ENCODE results near the gene TRIM66. TPM values are rescaled to one million over a fixed set of nuclear protein-coding genes. Genes with fewer than 3 reads are reported as not detected.

TRIM66 gene
- polyA plus RNA-seq, 3 donors: 0.04 to 12.0 (median 0.47) TPM

DNA sequence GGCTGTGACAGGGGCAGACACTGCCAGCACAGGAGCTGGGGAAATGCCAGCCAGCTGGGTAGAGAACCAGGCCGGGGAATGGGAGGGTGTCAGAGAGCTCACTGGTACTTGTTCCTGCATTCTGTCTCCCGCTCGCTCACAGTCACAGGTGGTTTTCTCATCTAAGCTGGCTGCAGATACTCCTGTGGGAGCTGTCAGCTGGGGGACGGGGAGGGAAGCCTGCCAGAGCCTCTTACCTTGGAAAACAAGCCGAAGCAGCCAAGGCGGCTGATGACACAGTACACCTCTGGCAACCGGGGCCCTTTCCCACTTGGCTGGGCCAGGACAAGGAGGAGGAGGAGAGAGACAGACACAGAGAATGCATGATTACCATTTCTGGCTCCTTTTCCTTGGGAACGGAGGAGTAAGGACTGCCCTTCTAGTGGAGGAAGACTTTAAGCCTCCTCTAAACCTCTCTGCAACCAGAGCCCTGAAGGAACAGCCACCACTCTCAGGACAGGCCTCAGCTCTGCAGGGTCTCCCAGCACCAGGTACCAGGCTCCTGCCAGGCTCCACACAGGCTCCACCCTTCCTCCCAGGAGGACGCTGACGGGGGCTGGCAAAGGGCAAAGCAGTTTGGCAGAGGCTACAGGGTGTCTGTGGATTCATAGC, 25.2 kb upstream of the TRIM66 start:
- Histone ChIP-seq H3K36me3 (replicated peaks in 1 of 2; ENCODE audit: control insufficient read depth in 1 of 2, insufficient read depth in 2 of 2, low read length in 2 of 2) (no peaks in the 10 kb centered on the region), H3K79me2 (ENCODE audit: insufficient read depth, low read length) (no peaks in the 10 kb centered on the region), H3K4me3 (replicated peaks in 1 of 3; ENCODE audit: low read depth in 2 of 3, low read length in 3 of 3) (no peak overlapping the region), H3K27ac (ENCODE audit: low read depth in 1 of 2, low read length in 2 of 2) (no peak overlapping the region), H4K20me1 (ENCODE audit: insufficient read depth, low read length) (no peaks in the 10 kb centered on the region), H3K4me1 (ENCODE audit: control insufficient read depth in 1 of 2, insufficient read depth in 2 of 2, low read length in 2 of 2) (peaks cover 21 to 24% of the 10 kb centered on the region in 2 donors), H3K9ac (ENCODE audit: insufficient read depth, low read length, poor library complexity, severe bottlenecking) (no peak overlapping the region), H3K9me3 (replicated peaks in 1 of 2; ENCODE audit: control insufficient read depth in 1 of 2, insufficient read depth in 1 of 2, low read length in 2 of 2) (no peaks in the 10 kb centered on the region), H3K4me2 (replicated peaks; ENCODE audit: extremely low read depth, low read length, poor library complexity, severe bottlenecking) (no peak overlapping the region), H3K27me3 (ENCODE audit: control insufficient read depth in 2 of 2, insufficient read depth in 2 of 2, low read length in 2 of 2) (no peaks in the 10 kb centered on the region), H2AFZ (ENCODE audit: insufficient read depth, low read depth, low read length, poor library complexity, severe bottlenecking) (no peak overlapping the region)
- intact Hi-C loops (cut with micrococcal nuclease): no loop called here
- no peak overlapping the region for H3K4me3 Mint-ChIP-seq
- no peaks in the 10 kb centered on the region for H3K27me3 Mint-ChIP-seq (ENCODE audit: low read depth in 3 of 3)
- TF ChIP-seq, protein P1, sequence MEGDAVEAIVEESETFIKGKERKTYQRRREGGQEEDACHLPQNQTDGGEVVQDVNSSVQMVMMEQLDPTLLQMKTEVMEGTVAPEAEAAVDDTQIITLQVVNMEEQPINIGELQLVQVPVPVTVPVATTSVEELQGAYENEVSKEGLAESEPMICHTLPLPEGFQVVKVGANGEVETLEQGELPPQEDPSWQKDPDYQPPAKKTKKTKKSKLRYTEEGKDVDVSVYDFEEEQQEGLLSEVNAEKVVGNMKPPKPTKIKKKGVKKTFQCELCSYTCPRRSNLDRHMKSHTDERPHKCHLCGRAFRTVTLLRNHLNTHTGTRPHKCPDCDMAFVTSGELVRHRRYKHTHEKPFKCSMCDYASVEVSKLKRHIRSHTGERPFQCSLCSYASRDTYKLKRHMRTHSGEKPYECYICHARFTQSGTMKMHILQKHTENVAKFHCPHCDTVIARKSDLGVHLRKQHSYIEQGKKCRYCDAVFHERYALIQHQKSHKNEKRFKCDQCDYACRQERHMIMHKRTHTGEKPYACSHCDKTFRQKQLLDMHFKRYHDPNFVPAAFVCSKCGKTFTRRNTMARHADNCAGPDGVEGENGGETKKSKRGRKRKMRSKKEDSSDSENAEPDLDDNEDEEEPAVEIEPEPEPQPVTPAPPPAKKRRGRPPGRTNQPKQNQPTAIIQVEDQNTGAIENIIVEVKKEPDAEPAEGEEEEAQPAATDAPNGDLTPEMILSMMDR (IDR thresholded peaks at IDR 0.05): no peak
- WGBS (ENCODE audit: insufficient coverage): 94% methylated on average over 6 of the region's 10 CpGs
- peak overlapping the region in 1 of 7 donors; percentile 13 for H3K27ac Mint-ChIP-seq
- H3K9me3 Mint-ChIP-seq: peaks cover 0 to 5% (median 0%) of the 10 kb centered on the region in 7 donors
- H3K4me1 Mint-ChIP-seq: peaks cover 28% of the 10 kb centered on the region
- no peaks in the 10 kb centered on the region for H3K36me3 Mint-ChIP-seq
- no peak for DNase-seq

DNA sequence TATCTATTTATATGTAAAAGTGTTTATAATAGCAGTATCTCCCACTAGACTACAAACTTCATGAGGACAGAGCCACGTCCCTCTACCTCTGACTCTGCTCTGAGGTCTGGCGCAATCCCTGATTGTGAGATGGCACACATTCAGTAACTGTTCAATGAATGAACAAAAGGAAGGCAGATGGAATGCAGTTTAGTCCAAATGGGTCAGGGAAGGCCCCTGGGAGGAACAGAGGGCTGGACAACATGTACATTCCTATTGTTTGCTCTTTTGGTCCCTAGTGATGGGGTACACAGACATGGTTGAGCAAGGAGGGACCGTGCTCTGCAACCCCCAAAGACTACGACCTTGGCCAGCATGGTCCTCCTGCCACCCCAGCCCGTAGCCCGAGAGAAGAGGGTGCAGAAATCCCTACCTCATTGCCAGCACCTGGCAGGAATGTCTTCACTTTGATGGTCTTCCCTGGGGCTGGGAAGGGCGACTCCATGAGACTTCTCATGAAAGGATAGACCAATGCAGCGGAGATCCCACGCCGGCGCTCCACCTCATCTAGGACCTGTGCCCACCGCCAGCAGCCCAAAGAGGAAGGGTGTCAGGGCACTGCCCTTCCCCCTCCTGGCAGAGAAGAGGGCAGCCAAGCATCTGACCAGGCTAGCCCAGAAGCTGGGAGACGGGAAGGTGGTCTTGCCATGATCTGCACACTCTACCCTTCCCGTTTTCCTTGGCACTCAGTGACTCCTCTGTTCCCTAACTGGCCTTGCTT, 24.4 kb upstream of the TRIM66 start:
- TF ChIP-seq, protein P1 (IDR thresholded peaks at IDR 0.05): no peak
- Mint-ChIP-seq H3K4me1 (peaks cover 23% of the 10 kb centered on the region), H3K9me3 (peaks cover 0 to 5% (median 0%) of the 10 kb centered on the region in 7 donors), H3K27ac (no peak overlapping the region), H3K4me3 (no peak overlapping the region), H3K27me3 (ENCODE audit: low read depth in 3 of 3) (no peaks in the 10 kb centered on the region), H3K36me3 (no peaks in the 10 kb centered on the region)
- Histone ChIP-seq H3K9ac (ENCODE audit: insufficient read depth, low read length, poor library complexity, severe bottlenecking) (no peak overlapping the region), H3K4me3 (replicated peaks in 1 of 3; ENCODE audit: low read depth in 2 of 3, low read length in 3 of 3) (no peak overlapping the region), H3K36me3 (replicated peaks in 1 of 2; ENCODE audit: control insufficient read depth in 1 of 2, insufficient read depth in 2 of 2, low read length in 2 of 2) (no peaks in the 10 kb centered on the region), H3K4me2 (replicated peaks; ENCODE audit: extremely low read depth, low read length, poor library complexity, severe bottlenecking) (no peak overlapping the region), H3K4me1 (ENCODE audit: control insufficient read depth in 1 of 2, insufficient read depth in 2 of 2, low read length in 2 of 2) (peaks cover 20 to 21% of the 10 kb centered on the region in 2 donors), H2AFZ (ENCODE audit: insufficient read depth, low read depth, low read length, poor library complexity, severe bottlenecking) (no peak overlapping the region), H3K27me3 (ENCODE audit: control insufficient read depth in 2 of 2, insufficient read depth in 2 of 2, low read length in 2 of 2) (no peaks in the 10 kb centered on the region), H3K79me2 (ENCODE audit: insufficient read depth, low read length) (no peaks in the 10 kb centered on the region), H3K27ac (ENCODE audit: low read depth in 1 of 2, low read length in 2 of 2) (no peak overlapping the region), H3K9me3 (replicated peaks in 1 of 2; ENCODE audit: control insufficient read depth in 1 of 2, insufficient read depth in 1 of 2, low read length in 2 of 2) (no peaks in the 10 kb centered on the region), H4K20me1 (ENCODE audit: insufficient read depth, low read length) (no peaks in the 10 kb centered on the region)
- 94% methylated on average over 12 of the region's 14 CpGs for WGBS (ENCODE audit: insufficient coverage)
- no peak for DNase-seq
- intact Hi-C loops (cut with micrococcal nuclease): no loop called here
